Measurements from ENCODE around the gene FAM171A2.
"Not testable (repeated sequence)": the region's sequence is repeated elsewhere in the genome, so short reads cannot be mapped to it uniquely, and the experiment has no call there.

The FAM171A2 gene

DNA sequence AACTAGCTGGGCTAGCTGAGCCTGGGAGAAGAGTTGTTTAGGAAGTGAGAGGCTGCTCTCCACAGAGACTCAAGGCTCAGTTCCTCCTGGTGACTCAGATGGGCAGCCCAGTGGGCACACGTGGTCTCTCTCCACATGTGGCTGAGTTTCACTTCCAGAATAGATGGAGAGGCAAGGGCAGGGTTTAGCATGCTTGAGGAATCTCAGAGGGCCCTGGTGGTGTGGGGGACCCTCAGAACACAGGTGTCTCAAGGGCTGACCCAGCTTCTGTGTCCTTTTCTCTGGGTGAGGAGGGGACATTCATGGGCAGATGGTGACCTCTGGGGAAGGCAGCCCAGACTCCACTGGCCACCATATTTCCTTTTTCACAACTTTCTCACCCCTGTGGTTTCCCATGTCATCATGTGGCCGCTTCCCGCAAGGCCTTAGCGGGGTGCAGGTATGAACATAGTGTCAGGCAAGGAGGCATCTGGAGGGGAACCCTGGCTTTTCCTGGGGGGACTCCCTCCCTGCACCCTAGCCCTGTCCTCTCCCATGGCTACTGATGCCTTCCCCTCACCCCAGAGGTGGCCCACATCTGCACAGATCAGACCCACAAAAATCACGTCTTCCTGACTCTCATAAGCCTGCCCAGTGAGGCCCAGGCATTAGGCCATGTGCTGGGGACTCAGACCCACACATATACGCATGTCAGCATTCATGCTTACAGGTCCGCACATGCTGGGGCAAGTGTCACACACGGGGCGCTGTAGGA lies 15.2 kb downstream of the FAM171A2 start:
- H3K4me1 ChIP-seq (ENCODE audit: control insufficient read depth, insufficient read depth, low read depth, low read length): peaks cover 17% of the 10 kb centered on the region
- peaks cover 24% of the 10 kb centered on the region for H3K79me1 ChIP-seq (replicated peaks; ENCODE audit: low read length, poor library complexity, severe bottlenecking)
- peak overlapping the region; percentile 5 for H3K9ac ChIP-seq (ENCODE audit: low read length)
- H4K91ac ChIP-seq (ENCODE audit: low read length): no peak overlapping the region
- H3K18ac ChIP-seq (ENCODE audit: low read depth in 1 of 2, low read length in 2 of 2): peak overlapping the region in 1 of 2 experiments; percentile 30
- H3K27me3 ChIP-seq (ENCODE audit: control insufficient read depth in 1 of 2, insufficient read depth in 1 of 2, low read length in 2 of 2): no peaks in the 10 kb centered on the region
- H3K36me3 ChIP-seq (ENCODE audit: control insufficient read depth in 1 of 2, insufficient read depth in 2 of 2, low read depth in 1 of 2, low read length in 2 of 2): peaks cover 42 to 50% of the 10 kb centered on the region in 2 experiments
- no peak overlapping the region for H3K23ac ChIP-seq (ENCODE audit: low read length in 2 of 2)
- no peak overlapping the region for H3K27ac ChIP-seq (ENCODE audit: low read length, poor library complexity, severe bottlenecking)
- no peak overlapping the region for H2AFZ ChIP-seq (ENCODE audit: low read depth, low read length)
- WGBS: 90% methylated on average over 9 of the region's 9 CpGs
- no peak overlapping the region for H2BK12ac ChIP-seq (ENCODE audit: low read length in 2 of 2)
- H3K4me3 ChIP-seq (ENCODE audit: insufficient read depth in 1 of 2, low read depth in 1 of 2, low read length in 2 of 2): no peak overlapping the region
- no peak overlapping the region for H2BK120ac ChIP-seq (ENCODE audit: low read depth, low read length)
- no peak overlapping the region for H2BK15ac ChIP-seq (ENCODE audit: low read depth, poor library complexity, severe bottlenecking)
- no peak overlapping the region for H3K4ac ChIP-seq (ENCODE audit: low read depth in 1 of 2, low read length in 2 of 2)
- no peak overlapping the region for H3K4me2 ChIP-seq (ENCODE audit: low read length, poor library complexity, severe bottlenecking)
- H2BK5ac ChIP-seq (ENCODE audit: low read depth, low read length, poor library complexity, severe bottlenecking): no peak overlapping the region
- no peak overlapping the region for H4K8ac ChIP-seq (ENCODE audit: low read length)
- no peak overlapping the region for H2AK5ac ChIP-seq (ENCODE audit: low read length, severe bottlenecking)
- no peak overlapping the region for H3K14ac ChIP-seq (ENCODE audit: low read length in 2 of 2)
- H3K9me3 ChIP-seq (ENCODE audit: control insufficient read depth, low read length): no peaks in the 10 kb centered on the region
- peak; percentile 40 for DNase-seq

DNA sequence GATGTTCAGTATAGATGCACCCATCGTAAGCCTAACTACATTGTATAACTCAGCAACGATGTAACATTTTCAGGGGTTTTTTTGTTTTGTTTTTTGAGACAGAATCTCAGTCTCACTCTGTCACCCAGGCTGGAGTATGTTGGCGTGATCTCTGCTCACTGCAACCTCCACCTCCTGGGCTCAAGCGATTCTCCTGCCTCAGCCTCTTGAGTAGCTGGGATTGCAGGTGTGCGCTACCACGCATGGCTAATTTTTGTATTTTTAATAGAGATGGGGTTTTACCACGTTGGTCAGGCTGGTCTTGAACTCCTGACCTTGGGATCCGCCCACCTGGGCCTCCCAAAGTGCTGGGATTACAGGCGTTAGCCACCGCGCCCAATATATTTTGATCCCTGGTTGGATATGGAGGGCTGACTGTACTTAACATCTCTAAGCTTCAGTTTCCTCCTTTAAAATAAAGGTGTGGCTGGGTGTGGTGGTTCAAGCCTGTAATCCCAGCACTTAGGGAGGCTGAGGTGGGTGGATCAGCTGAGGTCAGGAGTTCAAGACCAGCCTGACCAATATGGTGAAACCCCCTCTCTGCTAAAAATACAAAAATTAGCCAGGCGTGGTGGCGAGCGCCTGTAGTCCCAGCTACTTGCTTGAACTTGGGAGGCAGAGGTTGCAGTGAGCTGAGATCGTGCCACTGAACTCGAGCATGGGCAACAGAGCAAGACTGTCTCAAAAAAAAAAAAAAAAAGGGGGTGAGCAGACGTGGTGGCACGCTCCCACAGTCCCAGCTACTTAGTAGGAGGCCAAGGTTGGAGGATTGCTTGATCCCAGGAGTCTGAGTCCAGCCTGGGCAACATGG lies 16.2 kb downstream of the FAM171A2 start:
- Histone ChIP-seq H3K4me1 (ENCODE audit: control insufficient read depth, insufficient read depth, low read depth, low read length) (peaks cover 17% of the 10 kb centered on the region), H3K36me3 (ENCODE audit: control insufficient read depth in 1 of 2, insufficient read depth in 2 of 2, low read depth in 1 of 2, low read length in 2 of 2) (peaks cover 34 to 40% of the 10 kb centered on the region in 2 experiments), H3K79me1 (replicated peaks; ENCODE audit: low read length, poor library complexity, severe bottlenecking) (peaks cover 24% of the 10 kb centered on the region), H3K9ac (ENCODE audit: low read length) (peak overlapping the region; percentile 11)
- H3K9me3 ChIP-seq (ENCODE audit: control insufficient read depth, low read length); H2BK15ac ChIP-seq (ENCODE audit: low read depth, poor library complexity, severe bottlenecking); H4K8ac ChIP-seq (ENCODE audit: low read length); H3K14ac ChIP-seq (ENCODE audit: low read length in 2 of 2); H2BK120ac ChIP-seq (ENCODE audit: low read depth, low read length); H3K27ac ChIP-seq (ENCODE audit: low read length, poor library complexity, severe bottlenecking); H4K91ac ChIP-seq (ENCODE audit: low read length); H2AK5ac ChIP-seq (ENCODE audit: low read length, severe bottlenecking); H3K4me3 ChIP-seq (ENCODE audit: insufficient read depth in 1 of 2, low read depth in 1 of 2, low read length in 2 of 2); H3K23ac ChIP-seq (ENCODE audit: low read length in 2 of 2); H3K4me2 ChIP-seq (ENCODE audit: low read length, poor library complexity, severe bottlenecking); H2BK5ac ChIP-seq (ENCODE audit: low read depth, low read length, poor library complexity, severe bottlenecking); H3K4ac ChIP-seq (ENCODE audit: low read depth in 1 of 2, low read length in 2 of 2); H3K18ac ChIP-seq (ENCODE audit: low read depth in 1 of 2, low read length in 2 of 2); DNase-seq; H3K27me3 ChIP-seq (ENCODE audit: control insufficient read depth in 1 of 2, insufficient read depth in 1 of 2, low read length in 2 of 2); H2BK12ac ChIP-seq (ENCODE audit: low read length in 2 of 2); H2AFZ ChIP-seq (ENCODE audit: low read depth, low read length): not testable (repeated sequence)
- 94% methylated on average over 16 of the region's 18 CpGs for WGBS

DNA sequence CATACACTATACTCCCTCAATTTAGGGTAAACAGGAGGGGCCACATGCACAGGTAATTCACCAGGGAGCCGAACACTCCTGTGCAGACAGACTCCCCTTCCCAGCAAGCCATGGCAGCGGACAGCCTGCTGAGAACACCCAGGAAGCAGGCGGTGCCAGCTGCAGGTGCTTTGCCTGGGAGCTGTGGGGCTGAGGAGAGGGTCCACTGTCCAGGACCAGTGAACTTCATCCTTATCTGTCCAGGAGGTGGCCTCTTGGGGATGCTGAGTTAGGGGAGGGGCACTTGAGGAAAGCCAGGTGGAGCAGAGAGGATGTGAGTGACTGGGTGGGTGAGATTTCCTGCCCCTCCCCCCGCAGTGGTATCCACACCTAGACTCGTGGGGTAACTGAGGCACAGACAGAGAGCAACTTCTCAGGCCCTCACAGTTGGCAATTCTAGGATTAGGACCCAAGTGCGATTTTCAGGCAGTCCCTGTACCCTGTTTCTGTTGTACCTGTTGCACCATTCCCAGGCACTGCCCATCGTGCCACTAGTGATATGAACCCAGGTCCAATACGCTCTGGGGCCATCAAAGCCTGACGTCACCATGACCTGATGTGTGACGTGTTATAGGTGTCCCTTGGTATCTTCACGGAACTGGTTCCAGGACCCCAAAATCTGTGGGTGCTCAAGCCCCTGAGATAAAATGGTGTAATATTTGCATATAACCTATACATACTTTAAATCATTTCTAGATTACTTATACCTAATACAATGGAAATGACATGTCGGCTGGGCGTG lies 17.4 kb downstream of the FAM171A2 start:
- Histone ChIP-seq H2BK120ac (ENCODE audit: low read depth, low read length) (no peak overlapping the region), H3K4me3 (ENCODE audit: insufficient read depth in 1 of 2, low read depth in 1 of 2, low read length in 2 of 2) (peak overlapping the region in 1 of 2 experiments; percentile 100), H3K14ac (ENCODE audit: low read length in 2 of 2) (peak overlapping the region in 1 of 2 experiments; percentile 29), H3K9ac (ENCODE audit: low read length) (peak overlapping the region; percentile 98), H3K23ac (ENCODE audit: low read length in 2 of 2) (no peak overlapping the region), H2BK15ac (ENCODE audit: low read depth, poor library complexity, severe bottlenecking) (no peak overlapping the region), H4K8ac (ENCODE audit: low read length) (no peak overlapping the region), H4K91ac (ENCODE audit: low read length) (no peak overlapping the region), H3K4ac (ENCODE audit: low read depth in 1 of 2, low read length in 2 of 2) (no peak overlapping the region), H2BK12ac (ENCODE audit: low read length in 2 of 2) (peak overlapping the region in 1 of 2 experiments; percentile 7), H2BK5ac (ENCODE audit: low read depth, low read length, poor library complexity, severe bottlenecking) (no peak overlapping the region), H3K79me1 (replicated peaks; ENCODE audit: low read length, poor library complexity, severe bottlenecking) (peaks cover 20% of the 10 kb centered on the region), H3K4me2 (ENCODE audit: low read length, poor library complexity, severe bottlenecking) (peak overlapping the region; percentile 92), H3K27ac (ENCODE audit: low read length, poor library complexity, severe bottlenecking) (no peak overlapping the region), H3K18ac (ENCODE audit: low read depth in 1 of 2, low read length in 2 of 2) (no peak overlapping the region), H3K36me3 (ENCODE audit: control insufficient read depth in 1 of 2, insufficient read depth in 2 of 2, low read depth in 1 of 2, low read length in 2 of 2) (peaks cover 22 to 28% of the 10 kb centered on the region in 2 experiments), H3K9me3 (ENCODE audit: control insufficient read depth, low read length) (no peaks in the 10 kb centered on the region), H2AFZ (ENCODE audit: low read depth, low read length) (no peak overlapping the region), H2AK5ac (ENCODE audit: low read length, severe bottlenecking) (no peak overlapping the region), H3K27me3 (ENCODE audit: control insufficient read depth in 1 of 2, insufficient read depth in 1 of 2, low read length in 2 of 2) (no peaks in the 10 kb centered on the region), H3K4me1 (ENCODE audit: control insufficient read depth, insufficient read depth, low read depth, low read length) (peaks cover 17% of the 10 kb centered on the region)
- 86% methylated on average over 12 of the region's 13 CpGs for WGBS
- DNase-seq: no peak
